HG03354 (cell line): Measurements from ENCODE around the gene GLE1.
"Not testable (repeated sequence)": the region's sequence is repeated elsewhere in the genome, so short reads cannot be mapped to it uniquely, and the experiment has no call there.

Source experiments
- ATAC-seq: cut with Tn5 transposase; IDR thresholded peaks from one replicate; pipeline ENCODE4 v1.9.1; 2021; ENCODE audit warnings: mild to moderate bottlenecking; ENCODE audit not compliant: unreplicated experiment, poor library complexity, severe bottlenecking

The GLE1 gene

DNA sequence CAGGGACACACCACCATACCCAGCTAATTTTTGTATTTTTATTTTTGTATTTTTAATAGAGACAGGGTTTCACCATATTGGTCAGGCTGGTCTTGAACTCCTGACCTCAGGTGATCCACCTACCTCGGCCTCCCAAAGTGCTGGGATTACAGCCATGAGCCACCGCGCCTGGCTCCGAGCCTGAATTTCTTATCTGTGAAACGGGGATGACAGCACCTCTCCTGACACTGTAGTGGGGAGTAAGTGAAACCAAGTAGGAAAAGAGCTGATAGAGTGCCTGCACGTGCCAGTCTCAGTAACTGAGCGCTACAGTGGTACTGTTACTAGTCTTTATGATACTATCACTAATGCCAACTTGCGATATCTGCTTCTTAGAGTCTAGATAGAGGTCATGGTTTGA is 80.6 kb downstream of the GLE1 start:
- ATAC-seq, result not testable (repeated sequence)

DNA sequence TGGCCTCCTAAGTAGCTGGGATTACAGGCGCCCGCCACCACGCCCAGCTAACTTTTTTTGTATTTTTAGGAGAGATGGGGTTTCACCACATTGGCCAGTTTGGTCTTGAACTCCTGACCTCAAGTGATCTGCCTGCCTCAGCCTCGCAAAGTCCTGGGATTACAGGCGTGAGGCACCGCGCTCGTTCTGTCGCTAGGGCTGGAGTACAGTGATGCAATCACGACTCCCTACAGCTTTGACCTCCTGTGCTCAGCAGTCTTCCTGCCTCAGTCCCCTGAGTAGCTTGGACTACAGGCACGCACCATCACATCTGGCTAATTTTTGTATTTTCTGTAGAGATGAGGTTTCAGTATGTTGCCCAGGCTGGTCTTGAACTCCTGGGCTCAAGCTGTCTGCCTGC is 82.4 kb downstream of the GLE1 start:
- ATAC-seq, result not testable (repeated sequence)

DNA sequence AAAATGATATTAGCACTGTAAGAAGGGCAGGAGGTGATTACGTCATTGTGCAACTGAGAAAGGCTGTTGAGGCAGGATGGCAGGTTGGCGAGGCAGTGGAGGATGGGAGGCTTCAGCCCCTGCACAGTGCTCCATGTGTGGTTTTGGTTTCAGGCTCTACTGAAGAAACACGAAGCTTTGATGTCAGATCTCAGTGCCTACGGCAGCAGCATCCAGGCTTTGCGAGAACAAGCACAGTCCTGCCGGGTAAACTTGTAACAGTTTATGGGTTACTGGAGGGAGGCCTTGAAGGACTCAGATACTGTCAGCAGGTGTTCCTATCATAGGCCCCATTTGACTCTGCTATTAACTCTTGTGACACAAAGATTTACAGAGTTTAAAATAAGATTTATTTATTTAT is 82.9 kb downstream of the GLE1 start:
- no peak for ATAC-seq

DNA sequence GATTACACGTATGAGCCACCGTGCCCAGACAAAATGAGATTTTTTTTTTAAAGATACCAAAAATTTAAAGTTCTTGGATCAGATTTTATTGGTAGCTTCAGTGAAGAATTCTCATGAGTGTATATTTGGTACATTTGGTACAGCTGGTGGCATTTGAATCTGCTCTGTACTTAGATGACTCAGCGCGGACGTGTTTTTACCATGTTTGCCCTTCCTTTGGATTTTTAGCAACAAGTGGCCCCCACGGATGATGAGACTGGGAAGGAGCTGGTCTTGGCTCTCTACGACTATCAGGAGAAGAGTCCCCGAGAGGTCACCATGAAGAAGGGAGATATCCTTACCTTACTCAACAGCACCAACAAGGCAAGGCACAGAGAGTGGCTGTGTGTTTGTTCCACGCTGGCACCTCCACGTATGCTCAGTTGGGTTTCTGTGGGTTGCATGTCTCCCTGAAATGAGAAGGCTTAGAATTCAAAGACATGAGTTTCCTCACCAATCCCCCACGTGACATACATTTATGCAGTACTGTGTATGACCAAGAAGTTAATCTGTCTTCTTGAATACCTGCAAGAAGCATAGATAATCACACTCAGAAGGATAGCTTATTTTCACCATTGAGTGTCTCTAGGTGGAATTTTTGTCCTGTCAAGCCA is 84.2 kb downstream of the GLE1 start:
- ATAC-seq, result no peak
